GM19193 (cell line): Measurements from ENCODE around the gene IQGAP2.

Experiments used
- POLR2A ChIP-seq: IDR thresholded peaks from 4 replicates; pipeline ENCODE4 v1.6.1; 2011; ENCODE audit not compliant: insufficient read depth, insufficient read length; ENCODE audit errors: extremely low read depth

IQGAP2 gene

DNA sequence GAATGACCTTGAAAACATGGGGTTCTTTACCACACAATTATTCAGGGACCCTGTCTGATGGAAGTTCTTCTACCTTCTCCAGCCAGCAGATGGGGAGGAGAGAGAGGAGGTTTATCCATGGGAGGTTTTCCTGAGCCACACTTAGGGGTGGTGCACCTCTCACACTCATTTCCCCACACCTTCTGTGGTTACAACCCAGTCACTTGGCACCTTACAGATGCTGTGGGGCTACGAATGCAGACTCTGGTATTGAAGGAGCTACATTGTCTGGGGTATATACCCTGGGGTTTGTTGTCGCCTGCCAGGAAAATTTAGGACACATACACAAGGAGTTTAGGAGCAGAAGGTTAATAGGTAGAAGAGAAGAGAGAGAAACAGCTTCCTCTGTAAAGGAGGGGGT, 152.6 kb downstream of the IQGAP2 start:
- no peak for TF ChIP-seq POLR2A

DNA sequence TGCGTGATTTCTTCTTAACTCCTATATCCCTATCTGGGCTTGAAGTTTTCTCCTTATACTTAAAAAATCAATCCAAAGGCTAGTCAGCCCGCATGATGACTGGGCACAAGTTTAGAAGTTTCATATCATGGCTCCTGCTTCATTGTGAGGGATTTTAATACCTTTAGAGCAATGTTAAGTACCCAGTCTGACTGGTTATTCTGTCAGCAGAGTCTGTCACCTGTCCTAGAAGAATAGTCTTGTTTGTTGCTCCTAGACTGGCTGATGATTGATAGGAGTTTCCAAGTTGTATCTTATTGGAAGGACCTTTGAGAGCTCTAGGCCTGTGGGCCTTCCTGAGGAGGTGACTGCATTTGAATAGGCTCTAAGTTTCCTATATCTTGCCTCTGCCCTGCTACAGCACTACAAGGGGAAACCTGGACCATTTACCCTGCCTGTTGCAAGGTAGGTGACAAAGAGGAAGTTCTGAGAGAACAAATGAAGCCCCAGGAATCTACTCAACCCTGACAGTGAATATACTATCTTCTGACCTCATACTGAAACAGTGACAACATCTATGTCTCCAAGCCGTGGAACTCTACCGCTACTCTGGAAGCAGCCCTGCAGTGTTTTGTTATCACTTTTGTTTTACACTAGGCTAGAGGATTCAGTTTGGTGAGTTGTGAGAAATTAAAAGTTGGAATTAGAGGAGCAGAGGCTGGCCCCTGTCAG, 153.6 kb downstream of the IQGAP2 start:
- TF ChIP-seq POLR2A, result no peak

DNA sequence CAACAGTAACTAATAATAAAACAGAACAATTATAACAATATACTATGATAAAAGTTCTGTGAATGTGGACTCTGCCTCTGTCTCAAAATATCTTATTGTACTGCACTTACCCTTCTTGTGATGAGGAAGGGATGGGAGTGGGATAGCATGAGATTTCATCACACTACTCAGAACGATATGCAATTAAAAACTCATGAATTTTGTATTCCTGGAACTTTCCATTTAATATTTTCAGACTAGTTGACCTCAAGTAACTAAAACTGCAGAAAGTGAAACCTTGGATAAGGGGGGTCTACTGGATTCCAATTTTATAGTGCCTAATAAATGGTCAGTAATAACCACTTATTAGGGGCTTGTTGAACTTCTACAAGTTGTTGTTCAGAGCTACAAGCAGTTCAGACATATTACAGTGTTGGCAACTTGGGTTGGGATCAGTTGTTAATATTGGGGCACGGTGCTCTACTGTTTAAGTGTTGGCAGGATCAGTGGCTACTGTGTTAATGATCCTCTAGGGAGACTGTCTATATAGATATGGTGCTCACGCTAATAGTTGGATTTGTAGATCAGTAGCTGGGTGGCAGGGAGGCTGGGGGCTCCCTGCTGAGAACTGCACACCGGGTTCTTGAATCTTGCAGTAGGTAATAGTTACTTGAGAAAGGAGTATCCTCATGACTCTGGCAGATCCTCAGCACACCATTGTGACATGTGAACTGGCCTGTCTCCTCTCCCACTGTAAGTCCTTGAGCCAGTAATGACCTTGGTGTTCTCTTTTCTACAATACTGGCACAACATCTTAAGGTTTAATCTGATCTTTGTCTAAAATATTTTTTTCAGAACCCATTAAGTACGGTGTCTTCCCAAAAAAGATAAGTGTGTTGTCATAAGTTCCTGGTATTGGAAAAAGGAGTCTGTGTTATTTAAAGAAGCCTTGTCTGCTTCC, 158.1 kb downstream of the IQGAP2 start:
- no peak for TF ChIP-seq POLR2A

DNA sequence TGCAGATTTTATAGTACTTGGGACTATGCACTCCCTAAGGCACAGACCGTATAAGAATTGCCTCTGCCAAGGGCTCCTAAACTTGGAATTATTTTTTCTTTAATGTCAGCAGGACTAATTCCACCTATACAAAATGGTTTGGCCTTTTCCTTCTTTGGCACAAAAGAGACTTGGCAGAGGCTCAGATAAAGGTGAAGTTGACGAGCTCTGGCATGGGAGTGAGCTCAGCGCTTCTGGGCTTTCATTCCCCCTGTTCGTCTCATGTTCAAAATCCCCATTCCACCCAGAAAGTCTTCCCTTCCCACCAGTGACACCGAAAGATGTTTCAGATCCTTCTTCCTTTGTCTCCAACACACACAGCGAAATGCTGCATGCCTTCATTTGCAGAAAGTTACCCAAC, 158.9 kb downstream of the IQGAP2 start:
- no peak for TF ChIP-seq POLR2A

DNA sequence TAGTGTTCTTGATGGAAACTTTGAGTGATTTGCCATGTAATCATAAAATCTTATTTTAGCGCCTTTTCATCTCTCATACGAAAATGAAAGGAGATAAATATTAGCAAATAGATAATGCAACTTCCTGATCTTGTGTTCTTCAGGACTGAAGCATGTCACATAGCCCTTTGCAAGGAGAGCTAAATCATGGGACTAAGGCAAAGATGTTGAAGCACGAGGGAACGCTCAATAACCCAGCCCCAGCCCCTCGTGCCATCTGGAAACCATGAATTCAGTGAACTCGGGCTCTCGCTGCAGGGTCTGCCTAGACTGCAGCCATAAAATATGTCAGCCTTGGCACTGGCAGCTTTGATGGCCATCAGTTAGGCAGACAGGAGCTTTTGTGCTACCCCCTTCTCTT, 161.9 kb downstream of the IQGAP2 start:
- no peak for TF ChIP-seq POLR2A

DNA sequence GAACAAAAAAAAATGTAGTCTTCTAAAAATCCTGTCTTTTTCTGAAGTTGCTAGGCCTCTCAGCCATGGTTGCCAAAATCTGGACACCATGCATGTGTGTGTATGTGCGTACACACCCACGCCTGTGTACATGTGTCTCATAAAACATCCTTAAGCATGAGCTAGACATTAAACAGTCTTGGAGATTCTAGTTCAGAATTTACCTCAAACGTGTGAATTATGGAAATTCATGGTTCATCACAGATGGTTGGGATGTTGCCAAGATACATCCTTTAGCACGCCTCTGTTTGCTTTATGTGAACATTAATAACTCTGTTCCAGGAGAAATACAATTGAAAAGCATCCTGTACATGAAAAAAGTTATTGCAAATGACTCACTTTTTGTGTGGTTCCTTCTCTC, 167.1 kb downstream of the IQGAP2 start:
- TF ChIP-seq POLR2A, result no peak

DNA sequence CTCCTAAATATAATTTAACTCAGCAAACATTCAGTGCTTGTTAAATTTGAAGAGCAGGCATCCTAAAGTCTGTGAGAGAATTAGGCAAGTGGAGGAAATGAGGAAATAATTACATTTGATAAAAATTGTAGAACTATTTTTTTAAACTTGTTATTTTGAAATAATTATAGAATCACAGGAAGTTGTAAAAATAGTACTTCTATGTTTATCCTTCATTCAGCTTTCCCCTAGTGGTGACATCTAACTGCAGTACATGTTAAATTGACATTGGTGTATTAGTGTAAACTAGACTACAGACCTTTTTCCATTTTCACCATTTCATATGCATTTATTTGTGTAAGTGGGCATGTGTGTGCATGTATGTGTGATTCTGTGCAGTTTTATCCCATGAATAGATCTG, 168.5 kb downstream of the IQGAP2 start:
- TF ChIP-seq POLR2A, result no peak

DNA sequence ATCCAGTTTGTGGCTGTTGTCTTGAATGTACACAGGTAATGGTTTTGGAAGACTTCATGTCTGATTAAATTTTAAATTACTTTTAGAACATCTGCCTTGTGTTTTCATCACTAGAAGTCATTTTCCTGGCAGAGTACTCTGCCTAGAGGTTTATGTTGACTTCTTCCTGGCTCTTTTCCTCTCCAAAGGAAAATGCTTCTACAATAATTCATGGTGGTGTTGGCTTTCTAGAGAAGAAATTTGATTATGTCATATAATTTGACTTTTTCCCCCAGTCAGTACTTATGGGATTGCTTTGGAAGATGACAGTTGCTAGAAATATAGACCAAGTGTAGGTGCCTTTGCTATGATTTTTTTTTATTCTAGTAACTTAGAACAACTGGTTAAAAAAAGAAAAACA, 173.4 kb downstream of the IQGAP2 start:
- no peak for TF ChIP-seq POLR2A

DNA sequence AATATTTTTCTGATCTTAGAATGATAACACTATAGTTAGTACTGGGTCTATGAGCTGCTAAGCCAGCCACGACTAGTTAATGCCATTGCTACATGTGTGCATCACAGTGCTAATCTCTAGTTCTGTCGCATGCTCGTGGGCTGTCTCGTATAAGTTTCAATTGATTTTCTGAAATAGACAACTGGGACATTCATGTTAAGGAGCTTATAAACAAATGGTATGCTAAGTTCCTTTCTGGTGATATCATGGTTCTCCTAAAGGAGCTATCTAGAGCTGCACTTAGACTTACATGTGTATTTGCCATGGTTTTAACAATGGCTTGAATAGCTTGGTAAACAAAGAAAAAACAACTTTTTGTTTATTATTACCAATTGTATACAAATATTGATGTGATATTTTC, 173.9 kb downstream of the IQGAP2 start:
- TF ChIP-seq POLR2A, result no peak

DNA sequence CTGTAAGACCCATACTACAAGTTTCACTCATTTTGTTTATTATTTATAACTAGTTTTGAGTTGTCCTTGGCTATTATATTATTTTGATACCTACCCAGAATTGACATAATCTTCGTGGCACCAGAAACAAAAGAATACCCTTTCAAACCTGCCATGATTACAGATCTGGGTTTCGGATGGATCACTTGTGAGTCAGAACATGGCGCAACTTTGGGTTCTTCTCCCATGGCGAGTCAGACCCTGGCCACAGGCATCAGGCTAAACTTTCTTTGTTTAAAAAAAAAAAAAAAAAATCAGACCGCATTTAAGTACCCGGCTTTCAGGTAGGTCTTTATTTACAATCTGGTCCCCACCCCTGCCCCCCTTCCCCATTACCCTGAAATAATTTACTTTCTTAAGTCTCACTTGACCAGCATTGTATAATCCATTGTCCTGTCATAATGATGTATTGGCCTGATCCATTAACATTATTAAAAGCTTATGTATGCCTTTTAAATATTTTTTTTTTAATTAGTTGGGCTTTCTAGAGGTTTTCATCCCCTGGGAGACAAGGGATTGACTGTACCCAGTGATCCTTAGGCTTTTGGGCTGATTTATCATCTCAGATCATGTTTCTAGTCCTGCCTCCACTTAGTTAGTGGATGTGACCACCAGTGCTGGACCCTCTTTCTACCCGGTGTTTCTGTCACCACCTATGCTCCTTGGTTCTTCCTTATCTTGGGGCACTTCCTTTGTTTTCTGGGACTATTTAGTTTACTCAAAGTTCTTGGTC, 176.3 kb downstream of the IQGAP2 start:
- TF ChIP-seq POLR2A, result no peak

DNA sequence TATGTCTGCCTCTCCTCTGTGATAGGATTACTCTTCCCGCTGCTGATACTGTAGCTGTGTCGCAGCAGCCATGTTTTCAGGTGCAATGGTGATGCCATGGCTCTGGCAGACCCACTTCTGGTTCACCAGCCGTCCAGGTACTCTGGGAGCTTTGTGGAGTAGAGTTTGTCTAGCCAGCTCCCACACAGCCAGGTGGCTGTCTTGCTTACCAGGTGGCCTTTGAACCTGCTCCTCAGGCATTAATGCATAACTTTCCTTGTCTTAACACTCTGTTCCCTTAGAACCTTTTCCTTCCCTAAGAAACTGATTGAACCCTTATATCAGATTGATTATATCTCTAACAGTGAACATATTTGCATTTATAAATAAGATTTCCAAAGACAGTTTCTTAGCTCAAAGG, 177.9 kb downstream of the IQGAP2 start:
- no peak for TF ChIP-seq POLR2A

DNA sequence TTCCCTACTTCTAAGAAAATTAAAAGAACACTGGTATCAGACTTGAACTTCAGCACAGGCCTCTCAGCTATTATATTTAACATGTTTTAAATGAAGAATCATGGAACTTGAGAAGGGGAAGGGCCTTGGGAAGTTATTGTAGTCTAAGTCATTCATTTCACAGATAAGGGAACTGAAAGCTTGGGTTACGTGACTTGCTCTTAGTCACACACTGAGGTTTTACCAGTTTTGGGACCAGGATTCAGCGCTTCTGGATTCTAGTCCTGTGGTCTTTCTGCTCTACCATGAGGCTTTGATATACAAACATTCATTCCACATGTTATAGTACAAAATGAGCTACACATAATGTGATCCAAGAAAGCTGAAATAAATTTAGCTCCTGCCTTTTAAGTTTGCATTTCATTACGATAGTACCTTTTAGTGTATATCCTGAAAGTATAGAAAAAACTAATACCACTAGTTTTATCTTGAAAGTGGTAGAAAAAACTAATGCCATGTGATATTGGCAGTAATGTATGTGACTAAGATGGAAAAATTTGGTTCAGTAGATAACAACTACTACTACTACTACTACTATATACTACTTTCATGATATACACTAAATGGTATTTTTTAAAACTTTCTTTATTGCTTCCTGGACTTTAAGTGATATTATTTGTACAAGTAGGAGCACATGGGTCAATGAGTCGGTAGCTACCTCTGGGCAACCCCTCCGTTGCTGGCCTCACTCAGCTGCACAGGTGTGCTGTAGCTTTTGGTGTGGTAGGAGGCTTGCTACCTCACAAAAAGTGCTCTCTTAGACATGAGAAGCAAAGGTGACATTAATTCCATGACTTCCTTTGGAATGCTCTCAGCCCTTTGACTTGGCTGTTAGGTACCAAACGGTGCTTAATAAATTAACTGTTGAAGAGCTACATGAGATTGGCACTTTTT, 179.4 kb downstream of the IQGAP2 start:
- TF ChIP-seq POLR2A, result no peak

DNA sequence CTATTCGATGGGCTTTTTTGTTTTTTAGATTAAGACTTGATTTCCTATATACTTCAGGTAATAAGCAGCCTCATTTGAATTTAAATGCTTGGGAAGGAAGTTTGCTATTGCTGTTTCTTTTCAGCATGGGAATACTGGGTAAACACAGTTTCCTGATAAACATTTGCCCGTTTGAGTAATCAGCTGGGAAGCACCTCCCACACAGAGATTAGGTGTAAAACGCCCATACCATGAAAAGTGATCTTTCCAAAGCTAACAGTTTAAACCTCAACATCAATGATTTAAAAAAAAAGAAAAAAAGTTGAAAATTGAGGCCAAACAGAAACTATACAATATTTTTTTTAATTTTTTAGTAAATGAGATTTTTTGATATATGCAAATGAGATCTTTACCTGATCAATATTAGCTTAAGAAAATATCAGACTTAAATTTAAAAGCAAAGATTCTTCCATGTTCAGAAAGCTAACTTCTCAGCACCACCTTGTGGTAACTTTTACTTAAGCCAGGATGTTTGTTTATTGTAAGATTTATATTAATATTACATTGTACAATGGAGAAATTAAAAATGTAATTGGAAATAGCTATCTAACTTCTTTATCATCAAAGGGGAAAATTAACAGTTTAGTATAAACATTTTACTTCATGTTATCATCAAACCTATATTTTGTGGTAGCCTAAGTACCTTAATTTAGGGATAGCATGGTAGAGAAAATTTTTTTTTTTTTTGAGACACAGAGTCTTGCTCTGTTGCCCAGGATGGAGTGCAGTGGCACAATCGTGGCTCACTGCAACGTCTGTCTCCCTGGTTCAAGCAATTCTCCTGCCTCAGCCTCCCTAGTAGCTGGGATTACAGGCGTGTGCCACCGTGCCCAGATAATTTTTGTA, 180.3 kb downstream of the IQGAP2 start:
- no peak for TF ChIP-seq POLR2A
